ENCODE results near the gene NACAD.

- no peak for TF ChIP-seq CTCF (IDR thresholded peaks at IDR 0.05)
- TF ChIP-seq POLR2A (IDR thresholded peaks at IDR 0.05) = no peak
Measured at GRCh38 chr7:45114926-45115325, 26.2 kb upstream of the NACAD start.
